ENCODE measurements around the gene ARHGAP26. TPM values are rescaled to one million over a fixed set of nuclear protein-coding genes. Genes with fewer than 3 reads are reported as not detected.
A peak's percentile ranks its signal among the peaks of the same experiment; 100 is the strongest.

ARHGAP26 gene
- total RNA-seq, 1 experiment from 2014 or later: 34.5 TPM

- Histone ChIP-seq H3K4me2 (ENCODE audit: low read length) (peak overlapping the region; percentile 32), H3K27ac (ENCODE audit: low read depth, low read length) (no peak overlapping the region), H3K9me2 (ENCODE audit: insufficient read depth) (no peaks in the 10 kb centered on the region), H3K9ac (ENCODE audit: low read length) (no peak overlapping the region), H3K79me2 (ENCODE audit: insufficient read depth, low read length) (peaks cover 36% of the 10 kb centered on the region), H4K20me1 (ENCODE audit: insufficient read depth) (no peaks in the 10 kb centered on the region), H3K4me3 (replicated peaks in 1 of 2; ENCODE audit: low read depth in 1 of 2, low read length in 2 of 2) (no peak overlapping the region), H3K4me1 (ENCODE audit: control insufficient read depth in 1 of 2, insufficient read depth in 2 of 2, low read length in 2 of 2) (peaks cover 78 to 81% of the 10 kb centered on the region in 2 experiments), H3K36me3 (ENCODE audit: control insufficient read depth in 1 of 2, insufficient read depth in 2 of 2, low read length in 2 of 2) (no peaks in the 10 kb centered on the region), H3K9me3 (ENCODE audit: control insufficient read depth in 1 of 2, insufficient read depth in 1 of 2, low read depth in 1 of 2, low read length in 2 of 2) (no peaks in the 10 kb centered on the region), H2AFZ (ENCODE audit: low read depth, low read length, poor library complexity, severe bottlenecking) (no peak overlapping the region), H3K27me3 (ENCODE audit: insufficient read depth, low read length) (no peaks in the 10 kb centered on the region)
- TF ChIP-seq FOSL1 (IDR thresholded peaks at IDR 0.05; ENCODE audit: low read depth): no peak
- TF ChIP-seq CEBPB (IDR thresholded peaks at IDR 0.05; ENCODE audit: low read depth): no peak
- TF ChIP-seq ZNF274 (IDR thresholded peaks at IDR 0.05; ENCODE audit: low read depth, low read length): no peak
- no peak for TF ChIP-seq SIN3A (IDR thresholded peaks at IDR 0.05; ENCODE audit: low read depth)
- no peak for TF ChIP-seq POLR2AphosphoS5 (IDR thresholded peaks at IDR 0.05; ENCODE audit: low read depth, low read length)
- TF ChIP-seq EGR1 (IDR thresholded peaks at IDR 0.05; ENCODE audit: low read depth): no peak
- TF ChIP-seq RAD21 (IDR thresholded peaks at IDR 0.05; ENCODE audit: low read depth): no peak
- no peak for TF ChIP-seq YY1 (IDR thresholded peaks at IDR 0.05; ENCODE audit: extremely low read depth, insufficient replicate concordance, low read depth, low read length)
- CTCF ChIA-PET: interaction anchor here (0.7 kb wide), 1 partner anchor 116 kb away, joined by 3 read pairs; no protein-coding TSS in a partner anchor
- POLR2A ChIA-PET: no interaction called here
- DNase-seq (ENCODE audit: low read depth, low spot score) (no peak), ATAC-seq (no peak)
- RAD21 ChIA-PET (ENCODE audit: low non-redundant PET in 1 of 2, low total read pairs in 2 of 2, uncharacterized antibody in 2 of 2, unreplicated experiment in 2 of 2): no interaction called here
- intact Hi-C loops (cut with micrococcal nuclease): no loop called here
- BruUV-seq (replicated peaks): no TSS peak
These were observed 59.6 kb downstream of the ARHGAP26 start for GRCh38 chr5:142829801-142830220.

DNA sequence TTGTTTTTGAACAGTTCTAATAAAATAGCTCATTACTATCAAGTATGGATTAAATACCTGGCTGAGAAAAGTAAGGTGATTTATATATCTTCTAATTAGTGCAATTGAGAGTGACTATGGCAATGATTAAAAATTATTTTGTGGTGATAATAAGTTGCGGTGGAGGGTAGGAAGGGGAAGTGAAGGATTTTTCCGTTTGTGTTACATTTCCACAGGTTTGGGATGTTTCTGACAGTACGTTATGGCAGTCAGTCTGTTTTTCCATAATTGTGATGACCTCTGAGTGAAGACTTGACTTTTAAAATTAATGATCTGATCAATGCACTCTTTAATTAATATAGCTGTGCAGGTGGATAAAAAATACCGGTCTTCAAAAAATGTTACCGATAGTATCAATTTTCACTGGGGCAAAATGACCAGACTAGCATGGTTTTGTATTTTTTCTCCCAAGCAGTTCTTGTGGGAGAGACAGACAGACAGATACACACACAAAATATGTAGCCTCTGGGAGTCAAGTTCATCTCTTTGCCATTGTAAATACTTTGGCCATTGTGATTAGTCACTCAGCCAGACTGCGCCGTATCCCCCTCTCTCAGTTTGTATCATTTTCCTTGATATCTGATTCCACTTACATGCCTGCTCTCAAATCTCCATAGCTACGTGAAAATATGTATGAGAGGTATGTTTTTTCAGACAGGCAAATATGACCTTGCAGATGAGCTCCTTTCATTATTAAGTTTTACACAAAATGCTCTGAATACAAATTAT lies 60.2 kb downstream of the ARHGAP26 start:
- H3K4me3 ChIP-seq (replicated peaks in 1 of 2; ENCODE audit: low read depth in 1 of 2, low read length in 2 of 2): no peak overlapping the region
- H3K36me3 ChIP-seq (ENCODE audit: control insufficient read depth in 1 of 2, insufficient read depth in 2 of 2, low read length in 2 of 2): no peaks in the 10 kb centered on the region
- ATAC-seq (no peak), DNase-seq (ENCODE audit: low read depth, low spot score) (no peak)
- H3K27ac ChIP-seq (ENCODE audit: low read depth, low read length): no peak overlapping the region
- CTCF ChIA-PET: interaction anchor here (0.7 kb wide), 1 partner anchor 117 kb away, joined by 3 read pairs; no protein-coding TSS in a partner anchor
- H4K20me1 ChIP-seq (ENCODE audit: insufficient read depth): no peaks in the 10 kb centered on the region
- POLR2A ChIA-PET: no interaction called here
- H3K9me2 ChIP-seq (ENCODE audit: insufficient read depth): no peaks in the 10 kb centered on the region
- peak overlapping the region; percentile 32 for H3K4me2 ChIP-seq (ENCODE audit: low read length)
- RAD21 ChIA-PET (ENCODE audit: low non-redundant PET in 1 of 2, low total read pairs in 2 of 2, uncharacterized antibody in 2 of 2, unreplicated experiment in 2 of 2): no interaction called here
- no peak overlapping the region for H3K9ac ChIP-seq (ENCODE audit: low read length)
- H3K9me3 ChIP-seq (ENCODE audit: control insufficient read depth in 1 of 2, insufficient read depth in 1 of 2, low read depth in 1 of 2, low read length in 2 of 2): no peaks in the 10 kb centered on the region
- H2AFZ ChIP-seq (ENCODE audit: low read depth, low read length, poor library complexity, severe bottlenecking): no peak overlapping the region
- H3K27me3 ChIP-seq (ENCODE audit: insufficient read depth, low read length): no peaks in the 10 kb centered on the region
- BruUV-seq (replicated peaks): no TSS peak
- intact Hi-C loops (cut with micrococcal nuclease): no loop called here
- H3K79me2 ChIP-seq (ENCODE audit: insufficient read depth, low read length): peaks cover 36% of the 10 kb centered on the region
- TF ChIP-seq FOSL1 (IDR thresholded peaks at IDR 0.05; ENCODE audit: low read depth) (no peak), SRF (IDR thresholded peaks at IDR 0.05; ENCODE audit: low read depth) (no peak), MAX (IDR thresholded peaks at IDR 0.05) (no peak), ELF1 (IDR thresholded peaks at IDR 0.05; ENCODE audit: borderline replicate concordance, low read depth) (no peak), ZFX (IDR thresholded peaks at IDR 0.05) (no peak), POLR2A (IDR thresholded peaks at IDR 0.05; ENCODE audit: borderline replicate concordance, extremely low read depth, insufficient read depth, insufficient read length) (no peak), POLR2AphosphoS5 (IDR thresholded peaks at IDR 0.05; ENCODE audit: low read depth, low read length) (no peak), EZH2 (IDR thresholded peaks at IDR 0.05) (no peak), JUND (IDR thresholded peaks at IDR 0.05) (no peak)
- TF ChIP-seq, protein P1, sequence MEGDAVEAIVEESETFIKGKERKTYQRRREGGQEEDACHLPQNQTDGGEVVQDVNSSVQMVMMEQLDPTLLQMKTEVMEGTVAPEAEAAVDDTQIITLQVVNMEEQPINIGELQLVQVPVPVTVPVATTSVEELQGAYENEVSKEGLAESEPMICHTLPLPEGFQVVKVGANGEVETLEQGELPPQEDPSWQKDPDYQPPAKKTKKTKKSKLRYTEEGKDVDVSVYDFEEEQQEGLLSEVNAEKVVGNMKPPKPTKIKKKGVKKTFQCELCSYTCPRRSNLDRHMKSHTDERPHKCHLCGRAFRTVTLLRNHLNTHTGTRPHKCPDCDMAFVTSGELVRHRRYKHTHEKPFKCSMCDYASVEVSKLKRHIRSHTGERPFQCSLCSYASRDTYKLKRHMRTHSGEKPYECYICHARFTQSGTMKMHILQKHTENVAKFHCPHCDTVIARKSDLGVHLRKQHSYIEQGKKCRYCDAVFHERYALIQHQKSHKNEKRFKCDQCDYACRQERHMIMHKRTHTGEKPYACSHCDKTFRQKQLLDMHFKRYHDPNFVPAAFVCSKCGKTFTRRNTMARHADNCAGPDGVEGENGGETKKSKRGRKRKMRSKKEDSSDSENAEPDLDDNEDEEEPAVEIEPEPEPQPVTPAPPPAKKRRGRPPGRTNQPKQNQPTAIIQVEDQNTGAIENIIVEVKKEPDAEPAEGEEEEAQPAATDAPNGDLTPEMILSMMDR (IDR thresholded peaks at IDR 0.05 in 2 of 3, conservative IDR thresholded peaks at IDR 0.05 in 1 of 3; ENCODE audit: borderline replicate concordance in 1 of 3, insufficient read depth in 1 of 3, low read depth in 2 of 3, low read length in 2 of 3): no peak
- H3K4me1 ChIP-seq (ENCODE audit: control insufficient read depth in 1 of 2, insufficient read depth in 2 of 2, low read length in 2 of 2): peaks cover 74 to 76% of the 10 kb centered on the region in 2 experiments
